Gastroesophageal sphincter (tissue), 3 donors: ENCODE data around the gene PRSS56.

Experiments
- CTCF ChIP-seq, 4 experiments: fragments of 200-600 bp in 2 of 4; fragments of 450-650 bp in 2 of 4; sonication (generic) in 1 of 4; IDR thresholded peaks; one replicate each; pipeline ENCODE4 v1.5.1; 2017 to 2019; ENCODE audit warnings: antibody characterized with exemption in 4 of 4, mild to moderate bottlenecking in 2 of 4, moderate library complexity in 2 of 4
- POLR2A ChIP-seq, 2 donors: fragments of 450-650 bp; IDR thresholded peaks; one replicate each; pipeline ENCODE4 v1.6.1; 2017; ENCODE audit warnings: antibody characterized with exemption in 2 of 2, mild to moderate bottlenecking in 2 of 2, moderate library complexity in 1 of 2

GRCh38 chr2:232503809-232504323, 16.3 kb upstream of the PRSS56 start:
- no peak for TF ChIP-seq CTCF (IDR thresholded peaks at IDR 0.05)
- no peak for TF ChIP-seq POLR2A (IDR thresholded peaks at IDR 0.05)
